Purkinje cell (primary cell): ENCODE results near the gene IRF6. TPM values are rescaled to one million over a fixed set of nuclear protein-coding genes. Genes with fewer than 3 reads are reported as not detected.

ENCODE experiments used
- polyA plus RNA-seq: library from polyadenylated mRNA; unstranded; fragments of >200 nt; fragmentation: Nextera tagmentation; gene quantifications from 2 replicates; pipeline ENCODE4 v1.2.1, GENCODE V29; 2014

The IRF6 gene
- 45.5 and 58.1 TPM in 2 replicates for polyA plus RNA-seq

GRCh38 chr1:209805875-209806760 lies at the start of gene IRF6:
Gene IRF6 (minus strand): TSS chr1:209806142. CDS start chr1:209801413, 4,729 bp downstream.

GRCh38 chr1:209827384-209828262 lies 21.7 kb upstream of the IRF6 start, which contains the start of gene UTP25:
Gene UTP25 (plus strand): TSS chr1:209827972. CDS start chr1:209828064, 92 bp downstream.

GRCh38 chr1:209784265-209785169 lies 21.4 kb downstream of the IRF6 start, which contains the start of gene C1orf74:
Gene C1orf74 (minus strand): TSS chr1:209784559. CDS start chr1:209783634, 925 bp downstream.

GRCh38 chr1:209755926-209756614 lies 49.9 kb downstream of the IRF6 start, which contains the start of gene TRAF3IP3:
Gene TRAF3IP3 (plus strand): TSS chr1:209756053. CDS start chr1:209760040, 3,987 bp downstream.

Other genes with a start within 250 kb of the IRF6 start
- 3.0 and 12.7 TPM in 2 replicates for gene CAMK1G, start 222.4 kb downstream of the IRF6 start, polyA plus RNA-seq
- 0.10 and 0.19 TPM in 2 replicates for gene LAMB3, start 153.7 kb downstream of the IRF6 start, polyA plus RNA-seq
- gene G0S2, start 130.7 kb downstream of the IRF6 start, polyA plus RNA-seq: 1.0 TPM in 1 of 2 replicates, not detected in the other
- not detected in 2 replicates for gene HSD11B1, start 101.3 kb downstream of the IRF6 start, polyA plus RNA-seq
- 1.3 TPM in 1 of 2 replicates, not detected in the other for gene TRAF3IP3, start 50.1 kb downstream of the IRF6 start, polyA plus RNA-seq
- 6.6 and 14.4 TPM in 2 replicates for gene C1orf74, start 21.6 kb downstream of the IRF6 start, polyA plus RNA-seq
- 2.7 and 4.0 TPM in 2 replicates for gene UTP25, start 21.8 kb upstream of the IRF6 start, polyA plus RNA-seq
- 9.6 and 10.3 TPM in 2 replicates for gene SYT14, start 132.1 kb upstream of the IRF6 start, polyA plus RNA-seq